Cardiac muscle cell (in vitro differentiated cells and primary cell): Measurements from ENCODE around the gene RNF167. TPM values are rescaled to one million over a fixed set of nuclear protein-coding genes. Genes with fewer than 3 reads are reported as not detected.

Experiments
- DNase-seq, 2 donors: peaks; one replicate each; pipeline versions ENCODE4 v3.0.0 to v3.0.0-alpha.2; 2010 to 2017; ENCODE audit warnings: low read depth in 1 of 2, low spot score in 1 of 2
- H3K27ac ChIP-seq: fragments of 200-600 bp; sonication (generic); 2 replicates; pipeline ENCODE4 v1.5.1; 2016
- H3K27me3 ChIP-seq: fragments of 200-600 bp; sonication (generic); 2 replicates; pipeline ENCODE4 v1.6.0; 2016; ENCODE audit warnings: control low read depth
- H3K36me3 ChIP-seq: fragments of 200-600 bp; sonication (generic); 2 replicates; pipeline ENCODE4 v1.5.1; 2016; ENCODE audit warnings: control low read depth
- H3K4me1 ChIP-seq: fragments of 200-600 bp; sonication (generic); 2 replicates; pipeline ENCODE4 v1.8.1; 2017; ENCODE audit warnings: low read depth, mild to moderate bottlenecking, mixed run types
- H3K4me3 ChIP-seq: fragments of 200-600 bp; sonication (generic); 2 replicates; pipeline ENCODE4 v1.5.1; 2016; ENCODE audit warnings: mild to moderate bottlenecking
- H3K9me3 ChIP-seq: fragments of 200-600 bp; sonication (generic); 2 replicates; pipeline ENCODE4 v1.5.1; 2017; ENCODE audit warnings: low read depth, mild to moderate bottlenecking, control low read depth
- polyA plus RNA-seq: library from polyadenylated mRNA; unstranded; fragments of >200 nt; fragmentation: Nextera tagmentation; extraction: Ambion mirVana; gene quantifications from 2 replicates; pipeline ENCODE4 v1.2.1, GENCODE V29; 2016
- total RNA-seq: library from RNA; depleted of rRNA; stranded (reverse); fragments of >200 nt; gene quantifications from 2 replicates; pipeline ENCODE4 v1.2.3, GENCODE V29; 2016
- TF ChIP-seq, protein P1 (sequence below): IDR thresholded peaks from 2 replicates; pipeline ENCODE4 v1.5.1; 2012; ENCODE audit warnings: low read depth, mild to moderate bottlenecking, low read length

Gene RNF167
- total and polyA plus RNA-seq, 2 experiments from 2014 or later: 73.4 to 77.1 TPM

DNA sequence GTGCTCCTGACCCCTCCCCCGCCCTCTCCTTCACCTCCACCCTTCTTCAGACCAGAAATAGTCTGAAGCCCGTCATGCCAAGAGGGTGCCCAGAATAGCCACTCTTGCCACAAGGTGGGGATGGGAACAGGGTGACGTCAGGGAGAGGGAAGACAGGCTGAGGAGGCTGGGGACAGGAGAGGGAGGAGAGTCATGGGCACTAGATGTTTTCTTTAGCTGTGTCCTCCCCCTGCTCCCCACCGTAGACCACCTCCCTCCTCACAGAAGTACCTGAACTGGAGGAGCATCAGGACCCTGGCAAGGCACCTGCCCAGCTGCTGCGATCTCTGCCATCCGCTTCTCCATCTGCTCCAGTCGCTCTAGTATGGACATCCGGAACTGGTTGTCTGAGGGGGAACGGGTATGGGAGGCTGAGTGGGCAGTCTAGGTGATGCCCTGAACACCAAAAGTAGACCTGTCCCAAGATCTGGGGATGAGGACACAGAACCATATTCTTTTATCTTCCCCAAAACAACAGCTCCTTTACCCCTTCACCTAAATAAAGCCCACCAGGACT is 34.1 kb downstream of the RNF167 start:
- Histone ChIP-seq H3K9me3 (no peaks in the 10 kb centered on the region), H3K36me3 (peaks cover 6% of the 10 kb centered on the region), H3K27me3 (no peaks in the 10 kb centered on the region), H3K27ac (no peak overlapping the region), H3K4me3 (no peak overlapping the region), H3K4me1 (peaks cover 17% of the 10 kb centered on the region)
- DNase-seq: peak in 1 of 2 donors; percentile 54
- TF ChIP-seq, protein P1, sequence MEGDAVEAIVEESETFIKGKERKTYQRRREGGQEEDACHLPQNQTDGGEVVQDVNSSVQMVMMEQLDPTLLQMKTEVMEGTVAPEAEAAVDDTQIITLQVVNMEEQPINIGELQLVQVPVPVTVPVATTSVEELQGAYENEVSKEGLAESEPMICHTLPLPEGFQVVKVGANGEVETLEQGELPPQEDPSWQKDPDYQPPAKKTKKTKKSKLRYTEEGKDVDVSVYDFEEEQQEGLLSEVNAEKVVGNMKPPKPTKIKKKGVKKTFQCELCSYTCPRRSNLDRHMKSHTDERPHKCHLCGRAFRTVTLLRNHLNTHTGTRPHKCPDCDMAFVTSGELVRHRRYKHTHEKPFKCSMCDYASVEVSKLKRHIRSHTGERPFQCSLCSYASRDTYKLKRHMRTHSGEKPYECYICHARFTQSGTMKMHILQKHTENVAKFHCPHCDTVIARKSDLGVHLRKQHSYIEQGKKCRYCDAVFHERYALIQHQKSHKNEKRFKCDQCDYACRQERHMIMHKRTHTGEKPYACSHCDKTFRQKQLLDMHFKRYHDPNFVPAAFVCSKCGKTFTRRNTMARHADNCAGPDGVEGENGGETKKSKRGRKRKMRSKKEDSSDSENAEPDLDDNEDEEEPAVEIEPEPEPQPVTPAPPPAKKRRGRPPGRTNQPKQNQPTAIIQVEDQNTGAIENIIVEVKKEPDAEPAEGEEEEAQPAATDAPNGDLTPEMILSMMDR: no peak

DNA sequence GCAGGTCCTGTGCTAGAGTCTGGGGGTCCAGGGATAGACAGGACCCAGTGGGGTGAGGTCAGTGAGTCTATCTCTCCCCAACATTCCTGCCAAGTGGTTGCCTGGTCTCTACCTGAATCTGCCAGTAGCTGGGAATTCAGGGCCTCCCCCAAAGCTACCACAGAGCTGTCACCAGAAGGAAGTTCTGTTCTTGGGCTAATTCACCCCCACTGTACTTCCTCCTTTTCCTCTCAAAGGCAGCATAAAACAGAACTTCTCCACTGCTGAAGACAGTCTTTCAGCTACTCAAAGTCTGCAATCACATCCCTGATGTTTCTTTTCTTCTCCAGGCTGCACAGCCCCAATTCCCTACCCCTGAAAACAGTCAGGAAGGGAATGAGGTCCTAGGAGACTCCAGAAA is 38.7 kb downstream of the RNF167 start:
- no peaks in the 10 kb centered on the region for H3K9me3 ChIP-seq
- H3K27me3 ChIP-seq: no peaks in the 10 kb centered on the region
- H3K4me3 ChIP-seq: no peak overlapping the region
- DNase-seq: no peak
- H3K36me3 ChIP-seq: peaks cover 6% of the 10 kb centered on the region
- TF ChIP-seq, protein P1: no peak
- H3K27ac ChIP-seq: no peak overlapping the region
- peaks cover 10% of the 10 kb centered on the region for H3K4me1 ChIP-seq

DNA sequence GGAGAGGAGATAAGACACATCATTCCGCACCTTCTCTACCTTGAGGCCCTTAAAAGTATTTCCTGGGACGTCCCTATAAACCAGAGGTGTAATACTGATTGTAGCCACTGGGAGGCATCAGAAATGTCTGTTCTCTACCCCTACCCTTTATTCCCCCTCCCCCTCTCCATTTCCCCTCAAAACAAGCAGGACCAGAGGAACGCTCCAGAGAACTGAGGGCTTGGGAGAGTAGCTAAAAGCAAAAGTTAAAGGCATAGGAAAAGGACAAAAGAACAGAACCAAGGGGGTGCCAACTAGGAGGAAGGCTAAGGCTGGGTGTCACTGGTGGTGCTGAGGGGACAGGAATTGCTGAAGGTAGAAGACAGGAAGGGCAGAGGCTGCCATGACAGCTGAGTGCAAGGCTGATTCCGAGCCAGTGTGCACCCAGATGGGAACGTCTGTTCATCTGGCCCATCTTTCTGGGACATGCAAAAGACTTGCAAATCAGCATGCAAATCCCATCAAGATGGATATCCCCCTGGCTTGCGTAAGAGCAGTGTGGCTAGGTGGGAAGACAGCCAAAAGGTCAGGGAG is 40.7 kb downstream of the RNF167 start:
- TF ChIP-seq, protein P1: peak; percentile 72
- H3K36me3 ChIP-seq: peaks cover 6% of the 10 kb centered on the region

DNA sequence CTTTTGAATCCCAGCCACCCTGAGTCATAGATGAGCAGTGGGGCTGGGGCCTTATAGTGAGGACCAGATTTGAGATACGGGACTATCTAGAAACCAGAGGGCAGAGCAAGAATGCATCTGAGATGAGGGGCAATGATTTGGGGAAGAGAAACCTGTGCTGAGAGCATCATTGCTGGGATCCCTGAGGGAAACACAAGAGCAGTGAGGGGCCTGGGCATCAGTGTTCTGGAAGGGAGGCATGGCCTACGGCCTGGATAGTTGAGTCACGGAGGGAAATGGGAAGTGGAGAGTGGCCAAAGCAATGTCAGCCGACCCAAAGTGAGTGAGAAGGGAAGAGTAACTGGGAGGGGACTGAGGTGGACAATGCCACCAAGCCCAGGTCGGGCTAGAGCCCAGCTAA is 42.2 kb downstream of the RNF167 start:
- DNase-seq: no peak
- H3K4me3 ChIP-seq: no peak overlapping the region
- H3K9me3 ChIP-seq: no peaks in the 10 kb centered on the region
- peaks cover under 1% of the 10 kb centered on the region for H3K36me3 ChIP-seq
- H3K27ac ChIP-seq: no peak overlapping the region
- peaks cover 10% of the 10 kb centered on the region for H3K4me1 ChIP-seq
- TF ChIP-seq, protein P1: no peak
- H3K27me3 ChIP-seq: no peaks in the 10 kb centered on the region

More for the DNA sequence above, 40.7 kb downstream of the RNF167 start:
- Histone ChIP-seq H3K4me3 (no peak overlapping the region), H3K4me1 (peaks cover 5% of the 10 kb centered on the region), H3K27me3 (no peaks in the 10 kb centered on the region), H3K9me3 (no peaks in the 10 kb centered on the region), H3K27ac (no peak overlapping the region)
- DNase-seq: peak; percentile 76 to 87

DNA sequence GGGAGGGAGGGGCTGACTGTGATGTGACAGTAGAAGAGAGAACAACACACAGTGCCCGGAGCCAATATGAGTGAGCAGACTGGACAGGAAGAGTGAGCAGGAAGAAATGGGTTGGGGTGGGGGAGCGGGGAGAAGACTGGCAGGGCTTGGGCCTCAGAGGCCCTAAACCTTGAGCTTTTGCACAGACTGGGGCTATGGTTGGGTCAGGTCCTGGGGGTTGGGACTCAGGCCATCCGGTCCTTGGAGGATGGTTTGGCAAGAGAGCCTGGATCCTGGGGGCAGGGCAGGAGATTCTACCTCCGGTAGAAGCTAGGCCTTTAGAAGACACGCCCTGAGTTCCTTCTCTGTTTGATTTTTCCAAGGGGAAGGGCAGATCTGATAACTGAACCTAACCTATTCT is 46.3 kb downstream of the RNF167 start:
- H3K36me3 ChIP-seq: no peaks in the 10 kb centered on the region
- peak overlapping the region; percentile 44 for H3K27ac ChIP-seq
- TF ChIP-seq, protein P1: no peak
- peaks cover 11% of the 10 kb centered on the region for H3K4me1 ChIP-seq
- no peaks in the 10 kb centered on the region for H3K9me3 ChIP-seq
- no peaks in the 10 kb centered on the region for H3K27me3 ChIP-seq
- DNase-seq: peak in 1 of 2 donors; percentile 30
- H3K4me3 ChIP-seq: peak overlapping the region; percentile 58
